Vagina (tissue), 2 donors: Measurements from ENCODE around the gene SHFL.

Experiments used
- POLR2AphosphoS5 ChIP-seq, 2 donors: sonication (generic); formaldehyde crosslinking; IDR thresholded peaks; one replicate each; pipeline ENCODE4 v1.9.0; 2017; ENCODE audit warnings: antibody characterized with exemption in 2 of 2, mild to moderate bottlenecking in 2 of 2, low read depth in 1 of 2; ENCODE audit not compliant: insufficient read depth in 1 of 2
- TF ChIP-seq, protein P1 (sequence below), 3 experiments: fragments of 450-650 bp in 2 of 3; fragments of 200-600 bp in 1 of 3; sonication (generic) in 1 of 3; IDR thresholded peaks; one replicate each; pipeline ENCODE4 v1.5.1; 2017 to 2019; ENCODE audit warnings: antibody characterized with exemption in 3 of 3, mild to moderate bottlenecking in 2 of 3, moderate library complexity in 2 of 3

DNA sequence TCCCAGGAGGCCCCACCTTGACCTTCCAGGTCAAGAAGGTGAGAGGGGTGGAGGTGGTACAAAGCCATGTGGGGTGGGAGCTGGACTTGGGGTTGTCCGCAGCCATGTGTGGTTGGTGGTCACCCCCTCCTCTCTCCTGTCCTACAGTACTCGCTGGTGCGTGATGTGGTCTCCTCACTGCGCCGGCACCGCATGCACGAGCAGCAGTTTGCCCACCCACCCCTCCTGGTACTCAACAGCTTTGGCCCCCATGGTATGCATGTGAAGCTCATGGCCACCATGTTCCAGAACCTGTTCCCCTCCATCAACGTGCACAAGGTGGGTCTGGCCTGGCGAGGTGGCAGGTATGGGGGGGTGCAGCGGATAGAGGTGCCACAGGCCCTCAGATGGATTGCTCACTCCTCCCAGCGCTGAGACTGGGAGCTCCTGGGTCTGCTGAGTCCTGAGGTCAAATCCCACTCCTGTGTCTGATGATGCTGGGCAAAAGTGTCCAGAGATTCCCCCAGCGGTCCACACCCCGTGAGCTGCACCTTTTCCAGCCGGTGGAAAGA is 21.8 kb downstream of the SHFL start:
- no peak for TF ChIP-seq POLR2AphosphoS5 (IDR thresholded peaks at IDR 0.05; ENCODE audit: insufficient read depth in 1 of 2, low read depth in 1 of 2)
- TF ChIP-seq, protein P1, sequence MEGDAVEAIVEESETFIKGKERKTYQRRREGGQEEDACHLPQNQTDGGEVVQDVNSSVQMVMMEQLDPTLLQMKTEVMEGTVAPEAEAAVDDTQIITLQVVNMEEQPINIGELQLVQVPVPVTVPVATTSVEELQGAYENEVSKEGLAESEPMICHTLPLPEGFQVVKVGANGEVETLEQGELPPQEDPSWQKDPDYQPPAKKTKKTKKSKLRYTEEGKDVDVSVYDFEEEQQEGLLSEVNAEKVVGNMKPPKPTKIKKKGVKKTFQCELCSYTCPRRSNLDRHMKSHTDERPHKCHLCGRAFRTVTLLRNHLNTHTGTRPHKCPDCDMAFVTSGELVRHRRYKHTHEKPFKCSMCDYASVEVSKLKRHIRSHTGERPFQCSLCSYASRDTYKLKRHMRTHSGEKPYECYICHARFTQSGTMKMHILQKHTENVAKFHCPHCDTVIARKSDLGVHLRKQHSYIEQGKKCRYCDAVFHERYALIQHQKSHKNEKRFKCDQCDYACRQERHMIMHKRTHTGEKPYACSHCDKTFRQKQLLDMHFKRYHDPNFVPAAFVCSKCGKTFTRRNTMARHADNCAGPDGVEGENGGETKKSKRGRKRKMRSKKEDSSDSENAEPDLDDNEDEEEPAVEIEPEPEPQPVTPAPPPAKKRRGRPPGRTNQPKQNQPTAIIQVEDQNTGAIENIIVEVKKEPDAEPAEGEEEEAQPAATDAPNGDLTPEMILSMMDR (IDR thresholded peaks at IDR 0.05) = no peak
